Peyer's patch (tissue), 4 donors: ENCODE results near the gene PEX1.

Source experiments
- CTCF ChIP-seq, 6 experiments: fragments of 450-650 bp in 4 of 6; fragments of 200-600 bp in 2 of 6; sonication (generic) in 1 of 6; IDR thresholded peaks; one replicate each; pipeline ENCODE4 v1.5.1; 2017 to 2019; ENCODE audit warnings: antibody characterized with exemption in 6 of 6, mild to moderate bottlenecking in 3 of 6, moderate library complexity in 1 of 6
- POLR2A ChIP-seq, 2 donors: fragments of 450-650 bp; IDR thresholded peaks; one replicate each; pipeline ENCODE4 v1.5.1; 2017; ENCODE audit warnings: antibody characterized with exemption in 2 of 2, mild to moderate bottlenecking in 2 of 2, moderate library complexity in 2 of 2

DNA sequence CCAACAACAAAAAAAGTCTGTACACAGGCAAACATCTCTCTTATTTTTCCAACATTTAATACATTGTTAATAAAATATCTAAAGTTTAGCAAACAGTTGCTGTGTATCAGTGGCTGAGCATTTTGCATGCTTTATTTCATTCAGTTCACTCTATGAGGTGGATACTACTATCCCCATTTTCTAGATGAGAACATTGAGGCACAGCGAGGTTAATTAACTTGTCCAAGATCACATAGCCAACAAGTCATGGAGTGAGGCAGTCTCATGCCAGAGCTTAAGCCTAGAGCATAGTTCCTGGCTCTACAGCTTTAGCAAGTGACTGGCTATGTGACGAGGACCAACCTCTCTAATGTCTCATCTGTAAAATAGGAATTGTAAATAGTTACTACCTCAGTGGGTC lies 76.7 kb downstream of the PEX1 start:
- TF ChIP-seq CTCF (IDR thresholded peaks at IDR 0.05), result no peak
- TF ChIP-seq POLR2A (IDR thresholded peaks at IDR 0.05), result no peak
